GM23338 (cell line): Measurements from ENCODE around the gene ZNF256. TPM values are rescaled to one million over a fixed set of nuclear protein-coding genes. Genes with fewer than 3 reads are reported as not detected.

Experiments
- ATAC-seq: fragments of 200-7000 bp; cut with Tn5 transposase; 3 replicates; pipeline ENCODE4 v1.9.1; 2020
- DNase-seq: peaks from one replicate; pipeline ENCODE4 v3.0.0-alpha.2; 2015; ENCODE audit warnings: low spot score
- H2AFZ ChIP-seq: fragments of 200-600 bp; sonication (generic); 2 replicates; pipeline ENCODE4 v1.8.0; 2016; ENCODE audit warnings: antibody characterized with exemption, mild to moderate bottlenecking, moderate library complexity
- H3F3A ChIP-seq: fragments of 200-600 bp; sonication (generic); replicated peaks from 2 replicates; pipeline ENCODE4 v1.8.0; 2017; ENCODE audit warnings: antibody characterized with exemption, mixed run types, low read depth
- H3K27ac ChIP-seq: fragments of 200-600 bp; sonication (generic); 2 replicates; pipeline ENCODE4 v1.6.1; 2016; ENCODE audit warnings: low read depth
- H3K27me3 ChIP-seq: fragments of 200-600 bp; sonication (generic); 2 replicates; pipeline ENCODE4 v1.8.0; 2016; ENCODE audit warnings: mild to moderate bottlenecking, mixed run types, moderate library complexity; ENCODE audit not compliant: insufficient read depth
- H3K36me3 ChIP-seq: fragments of 200-600 bp; sonication (generic); 2 replicates; pipeline ENCODE4 v1.8.0; 2016; ENCODE audit warnings: mild to moderate bottlenecking; ENCODE audit not compliant: insufficient read depth
- H3K4me1 ChIP-seq: fragments of 200-600 bp; sonication (generic); 2 replicates; pipeline ENCODE4 v1.8.0; 2016; ENCODE audit warnings: mild to moderate bottlenecking, moderate library complexity; ENCODE audit not compliant: insufficient read depth
- H3K4me2 ChIP-seq: fragments of 200-600 bp; sonication (generic); 2 replicates; pipeline ENCODE4 v1.7.1; 2017; ENCODE audit warnings: mixed run types
- H3K4me3 ChIP-seq: fragments of 200-600 bp; sonication (generic); 2 replicates; pipeline ENCODE4 v1.6.1; 2016; ENCODE audit warnings: mixed run types
- H3K79me2 ChIP-seq: fragments of 200-600 bp; sonication (generic); replicated peaks from 2 replicates; pipeline ENCODE4 v1.8.0; 2017; ENCODE audit warnings: mild to moderate bottlenecking; ENCODE audit not compliant: insufficient read depth
- H3K9me2 ChIP-seq: fragments of 200-600 bp; sonication (generic); 2 replicates; pipeline ENCODE4 v1.8.0; 2017; ENCODE audit not compliant: insufficient read depth
- H4K20me1 ChIP-seq: fragments of 200-600 bp; sonication (generic); replicated peaks from 2 replicates; pipeline ENCODE4 v1.8.0; 2017; ENCODE audit warnings: mild to moderate bottlenecking; ENCODE audit not compliant: insufficient read depth
- H3K27ac Mint-ChIP-seq: 2 replicates; pipeline ENCODE4 v1.8.0; 2020; ENCODE audit warnings: inconsistent platforms, mild to moderate bottlenecking, moderate library complexity, mixed read lengths
- H3K27me3 Mint-ChIP-seq: 3 replicates; pipeline ENCODE4 v1.8.0; 2022; ENCODE audit warnings: low read depth, mild to moderate bottlenecking, moderate library complexity, mixed read lengths, inconsistent platforms; ENCODE audit not compliant: insufficient read depth, poor library complexity
- H3K36me3 Mint-ChIP-seq: 3 replicates; pipeline ENCODE4 v1.8.0; 2021; ENCODE audit warnings: low read depth, mild to moderate bottlenecking, inconsistent platforms, moderate library complexity, mixed read lengths
- H3K4me1 Mint-ChIP-seq: 3 replicates; pipeline ENCODE4 v1.8.0; 2020; ENCODE audit warnings: mild to moderate bottlenecking, inconsistent platforms, mixed read lengths
- H3K4me3 Mint-ChIP-seq: 3 replicates; pipeline ENCODE4 v1.8.0; 2021; ENCODE audit warnings: moderate library complexity, mild to moderate bottlenecking, inconsistent platforms, mixed read lengths
- H3K9me3 Mint-ChIP-seq: 3 replicates; pipeline ENCODE4 v1.8.0; 2020; ENCODE audit warnings: moderate library complexity, mild to moderate bottlenecking, inconsistent platforms, mixed read lengths
- CREB1 ChIP-seq: fragments of 250-450 bp; sonication (Bioruptor Pico); IDR thresholded peaks from 2 replicates; pipeline ENCODE4 v1.5.0; 2020; ENCODE audit warnings: low read depth, mild to moderate bottlenecking, moderate library complexity
- EZH2 ChIP-seq: fragments of 200-600 bp; sonication (generic); IDR thresholded peaks from one replicate; pipeline ENCODE4 v1.8.0; 2017; ENCODE audit warnings: antibody characterized with exemption, mild to moderate bottlenecking, low read depth; ENCODE audit not compliant: unreplicated experiment
- EZH2phosphoT487 ChIP-seq: fragments of 200-600 bp; sonication (generic); IDR thresholded peaks from one replicate; pipeline ENCODE4 v1.8.1; 2018; ENCODE audit warnings: antibody characterized with exemption; ENCODE audit not compliant: unreplicated experiment
- JUNB ChIP-seq: IDR thresholded peaks from one replicate; pipeline ENCODE4 v1.6.1; 2016; ENCODE audit warnings: antibody characterized with exemption; ENCODE audit not compliant: unreplicated experiment
- NANOG ChIP-seq: IDR thresholded peaks from 2 replicates; pipeline ENCODE4 v1.6.1; 2016; ENCODE audit warnings: antibody characterized with exemption, borderline replicate concordance
- POLR2AphosphoS5 ChIP-seq: IDR thresholded peaks from 2 replicates; pipeline ENCODE4 v1.6.1; 2016; ENCODE audit warnings: antibody characterized with exemption, low read depth
- STAT1 ChIP-seq: IDR thresholded peaks from one replicate; pipeline ENCODE4 v1.6.1; 2016; ENCODE audit warnings: antibody characterized with exemption; ENCODE audit not compliant: unreplicated experiment
- ZNF114 ChIP-seq: fragments of 250-450 bp; sonication (Bioruptor Pico); IDR thresholded peaks from 2 replicates; pipeline ENCODE4 v1.5.0; 2020; ENCODE audit warnings: mild to moderate bottlenecking, moderate library complexity
- ZNF331 ChIP-seq: fragments of 250-450 bp; sonication (Bioruptor Pico); IDR thresholded peaks from 2 replicates; pipeline ENCODE4 v1.5.0; 2020; ENCODE audit warnings: low read depth, mild to moderate bottlenecking, moderate library complexity
- ZNF462 ChIP-seq: fragments of 250-450 bp; sonication (Bioruptor Pico); IDR thresholded peaks from 2 replicates; pipeline ENCODE4 v1.5.0; 2020; ENCODE audit warnings: mild to moderate bottlenecking, moderate library complexity
- polyA plus RNA-seq: library from polyadenylated mRNA; unstranded; fragments of >200 nt; fragmentation: Nextera tagmentation; extraction: Ambion mirVana; gene quantifications from 2 replicates; pipeline ENCODE4 v1.2.1, GENCODE V29; 2016
- total RNA-seq: library from RNA; depleted of rRNA; stranded (reverse); fragments of >200 nt; shearing (Covaris generic); gene quantifications from 2 replicates; pipeline ENCODE4 v1.2.3, GENCODE V29; 2014
- TF ChIP-seq, protein P1 (sequence below): IDR thresholded peaks from one replicate; pipeline ENCODE4 v1.6.1; 2018; ENCODE audit warnings: antibody characterized with exemption; ENCODE audit not compliant: unreplicated experiment
- TF ChIP-seq, protein P2 (sequence below): IDR thresholded peaks from 2 replicates; pipeline ENCODE4 v1.6.1; 2016; ENCODE audit warnings: antibody characterized with exemption

Gene ZNF256
- total and polyA plus RNA-seq, 2 experiments from 2014 or later, result 8.8 to 16.2 TPM

DNA sequence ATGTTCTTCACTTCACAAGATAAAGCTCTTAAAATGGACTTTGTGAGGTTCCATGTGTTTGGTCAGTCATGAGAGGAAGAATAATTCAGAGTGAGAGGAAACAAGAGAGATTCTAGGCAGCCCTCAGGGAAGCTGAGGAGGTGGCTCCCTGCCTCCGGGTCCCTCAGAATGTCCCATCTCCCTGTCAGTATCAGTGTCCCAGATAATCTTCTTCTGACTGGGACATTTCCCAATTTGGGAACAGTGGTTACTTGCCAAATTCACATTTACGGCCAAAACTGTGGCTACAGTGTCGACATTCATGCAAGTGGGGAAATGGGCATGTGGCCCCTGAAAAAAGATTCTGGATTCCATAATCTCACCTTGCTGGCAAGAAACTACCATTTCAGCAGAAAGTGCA is 40.1 kb downstream of the ZNF256 start (continued):
- TF ChIP-seq, protein P1, sequence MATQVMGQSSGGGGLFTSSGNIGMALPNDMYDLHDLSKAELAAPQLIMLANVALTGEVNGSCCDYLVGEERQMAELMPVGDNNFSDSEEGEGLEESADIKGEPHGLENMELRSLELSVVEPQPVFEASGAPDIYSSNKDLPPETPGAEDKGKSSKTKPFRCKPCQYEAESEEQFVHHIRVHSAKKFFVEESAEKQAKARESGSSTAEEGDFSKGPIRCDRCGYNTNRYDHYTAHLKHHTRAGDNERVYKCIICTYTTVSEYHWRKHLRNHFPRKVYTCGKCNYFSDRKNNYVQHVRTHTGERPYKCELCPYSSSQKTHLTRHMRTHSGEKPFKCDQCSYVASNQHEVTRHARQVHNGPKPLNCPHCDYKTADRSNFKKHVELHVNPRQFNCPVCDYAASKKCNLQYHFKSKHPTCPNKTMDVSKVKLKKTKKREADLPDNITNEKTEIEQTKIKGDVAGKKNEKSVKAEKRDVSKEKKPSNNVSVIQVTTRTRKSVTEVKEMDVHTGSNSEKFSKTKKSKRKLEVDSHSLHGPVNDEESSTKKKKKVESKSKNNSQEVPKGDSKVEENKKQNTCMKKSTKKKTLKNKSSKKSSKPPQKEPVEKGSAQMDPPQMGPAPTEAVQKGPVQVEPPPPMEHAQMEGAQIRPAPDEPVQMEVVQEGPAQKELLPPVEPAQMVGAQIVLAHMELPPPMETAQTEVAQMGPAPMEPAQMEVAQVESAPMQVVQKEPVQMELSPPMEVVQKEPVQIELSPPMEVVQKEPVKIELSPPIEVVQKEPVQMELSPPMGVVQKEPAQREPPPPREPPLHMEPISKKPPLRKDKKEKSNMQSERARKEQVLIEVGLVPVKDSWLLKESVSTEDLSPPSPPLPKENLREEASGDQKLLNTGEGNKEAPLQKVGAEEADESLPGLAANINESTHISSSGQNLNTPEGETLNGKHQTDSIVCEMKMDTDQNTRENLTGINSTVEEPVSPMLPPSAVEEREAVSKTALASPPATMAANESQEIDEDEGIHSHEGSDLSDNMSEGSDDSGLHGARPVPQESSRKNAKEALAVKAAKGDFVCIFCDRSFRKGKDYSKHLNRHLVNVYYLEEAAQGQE, result no peak
- no peak for TF ChIP-seq JUNB

GRCh38 chr19:57905258-57905657 is 42.2 kb downstream of the ZNF256 start:
- Histone ChIP-seq H3K36me3 (no peaks in the 10 kb centered on the region), H3F3A (0 out of 2 replicates have a peak, but pooled peaks cover 2% of the 10 kb centered on the region), H3K4me2 (no peak overlapping the region), H3K4me1 (no peaks in the 10 kb centered on the region), H4K20me1 (peaks cover 11% of the 10 kb centered on the region), H3K27ac (no peak overlapping the region), H3K9me2 (no peaks in the 10 kb centered on the region), H3K27me3 (no peaks in the 10 kb centered on the region), H3K4me3 (no peak overlapping the region), H2AFZ (no peak overlapping the region), H3K79me2 (0 out of 2 replicates have a peak, but pooled peaks cover 5% of the 10 kb centered on the region)
- ATAC-seq (no peak), DNase-seq (no peak)
- peaks cover 20% of the 10 kb centered on the region for H3K36me3 Mint-ChIP-seq
- H3K4me1 Mint-ChIP-seq, result peaks cover 6% of the 10 kb centered on the region; the same call in 2 of the 3 replicates
- H3K27me3 Mint-ChIP-seq, result peaks cover 1% of the 10 kb centered on the region
- H3K27ac Mint-ChIP-seq, result no peak overlapping the region
- H3K9me3 Mint-ChIP-seq, result no peaks in the 10 kb centered on the region
- H3K4me3 Mint-ChIP-seq, result no peak overlapping the region
- no peak for TF ChIP-seq ZNF331
- TF ChIP-seq, protein P2, sequence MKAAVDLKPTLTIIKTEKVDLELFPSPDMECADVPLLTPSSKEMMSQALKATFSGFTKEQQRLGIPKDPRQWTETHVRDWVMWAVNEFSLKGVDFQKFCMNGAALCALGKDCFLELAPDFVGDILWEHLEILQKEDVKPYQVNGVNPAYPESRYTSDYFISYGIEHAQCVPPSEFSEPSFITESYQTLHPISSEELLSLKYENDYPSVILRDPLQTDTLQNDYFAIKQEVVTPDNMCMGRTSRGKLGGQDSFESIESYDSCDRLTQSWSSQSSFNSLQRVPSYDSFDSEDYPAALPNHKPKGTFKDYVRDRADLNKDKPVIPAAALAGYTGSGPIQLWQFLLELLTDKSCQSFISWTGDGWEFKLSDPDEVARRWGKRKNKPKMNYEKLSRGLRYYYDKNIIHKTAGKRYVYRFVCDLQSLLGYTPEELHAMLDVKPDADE, result no peak
- TF ChIP-seq ZNF114 (CRISPR knock-in tag), result no peak
- TF ChIP-seq POLR2AphosphoS5, result no peak
- no peak for TF ChIP-seq STAT1
- no peak for TF ChIP-seq NANOG
- TF ChIP-seq EZH2, result no peak
- TF ChIP-seq CREB1 (CRISPR knock-in tag), result no peak
- no peak for TF ChIP-seq ZNF462 (CRISPR knock-in tag)
- TF ChIP-seq EZH2phosphoT487, result no peak
- TF ChIP-seq, protein P1, result no peak
